Neural cell (in vitro differentiated cells): ENCODE measurements around the gene JAZF1. TPM values are rescaled to one million over a fixed set of nuclear protein-coding genes. Genes with fewer than 3 reads are reported as not detected.

Experiments used
- H2AFZ ChIP-seq: fragments of 200-600, 300-800 bp; sonication (generic), shearing (Covaris generic); 2 replicates; pipeline ENCODE4 v1.6.0; 2014; ENCODE audit warnings: low read depth, mild to moderate bottlenecking, antibody characterized with exemption, low read length, moderate library complexity
- H3F3A ChIP-seq: fragments of 200-600 bp; shearing (Covaris generic); 2 replicates; pipeline ENCODE4 v1.6.1; 2016; ENCODE audit warnings: mild to moderate bottlenecking, moderate library complexity, mixed read lengths, antibody characterized with exemption, low read length; ENCODE audit not compliant: insufficient read depth, poor library complexity, severe bottlenecking
- H3K27ac ChIP-seq: fragments of 200-600, 300-800 bp; sonication (generic), shearing (Covaris generic); 2 replicates; pipeline ENCODE4 v1.5.1; 2014; ENCODE audit warnings: mild to moderate bottlenecking, low read length, moderate library complexity
- H3K27me3 ChIP-seq: fragments of 300-800, 200-600 bp; sonication (generic), shearing (Covaris generic); 2 replicates; pipeline ENCODE4 v1.6.0; 2014; ENCODE audit warnings: mild to moderate bottlenecking, low read depth, low read length, moderate library complexity; ENCODE audit not compliant: insufficient read depth
- H3K36me3 ChIP-seq: fragments of 300-800, 200-600 bp; sonication (generic), shearing (Covaris generic); 2 replicates; pipeline ENCODE4 v1.5.1; 2014; ENCODE audit warnings: mild to moderate bottlenecking, antibody characterized with exemption, low read length, moderate library complexity; ENCODE audit not compliant: insufficient read depth
- H3K4me2 ChIP-seq: fragments of 300-800, 200-600 bp; sonication (generic), shearing (Covaris generic); 2 replicates; pipeline ENCODE4 v1.6.0; 2014; ENCODE audit warnings: mild to moderate bottlenecking, low read length
- H3K4me3 ChIP-seq: fragments of 300-800, 200-600 bp; sonication (generic), shearing (Covaris generic); 2 replicates; pipeline ENCODE4 v1.5.1; 2014; ENCODE audit warnings: mild to moderate bottlenecking, low read length, moderate library complexity
- H3K79me2 ChIP-seq: fragments of 200-600 bp; shearing (Covaris generic); replicated peaks from 2 replicates; pipeline ENCODE4 v1.6.0; 2014; ENCODE audit warnings: mild to moderate bottlenecking, low read length, moderate library complexity; ENCODE audit not compliant: insufficient read depth
- H3K9ac ChIP-seq: fragments of 300-800, 200-600 bp; sonication (generic), shearing (Covaris generic); 2 replicates; pipeline ENCODE4 v1.6.1; 2016; ENCODE audit warnings: mild to moderate bottlenecking, low read length, mixed read lengths
- H3K9me2 ChIP-seq: fragments of 200-600 bp; shearing (Covaris generic); 2 replicates; pipeline ENCODE4 v1.6.1; 2016; ENCODE audit warnings: mild to moderate bottlenecking, low read length, mixed read lengths; ENCODE audit not compliant: insufficient read depth
- H3K9me3 ChIP-seq: fragments of 200-600, 300-800 bp; sonication (generic), shearing (Covaris generic); 2 replicates; pipeline ENCODE4 v1.6.1; 2016; ENCODE audit warnings: mild to moderate bottlenecking, mixed run types, low read length, moderate library complexity, mixed read lengths
- H4K20me1 ChIP-seq: fragments of 200-600 bp; shearing (Covaris generic); 2 replicates; pipeline ENCODE4 v1.6.1; 2016; ENCODE audit warnings: mild to moderate bottlenecking, mixed run types; ENCODE audit not compliant: insufficient read depth
- EP300 ChIP-seq: fragments of 450-650 bp; conservative IDR thresholded peaks from 2 replicates; pipeline ENCODE4 v1.6.1; 2014; ENCODE audit warnings: antibody characterized with exemption, mild to moderate bottlenecking, moderate library complexity; ENCODE audit not compliant: poor library complexity, severe bottlenecking
- EZH2 ChIP-seq: fragments of 200-600, 300-800 bp; shearing (Covaris generic), sonication (generic); IDR thresholded peaks from 2 replicates; pipeline ENCODE4 v1.6.1; 2014; ENCODE audit warnings: antibody characterized with exemption, low read length, borderline replicate concordance, mild to moderate bottlenecking; ENCODE audit not compliant: insufficient read depth, poor library complexity, severe bottlenecking
- MXI1 ChIP-seq: fragments of 450-650 bp; conservative IDR thresholded peaks from 2 replicates; pipeline ENCODE4 v1.6.1; 2014; ENCODE audit warnings: antibody characterized with exemption, mild to moderate bottlenecking; ENCODE audit not compliant: poor library complexity, severe bottlenecking
- POLR2AphosphoS5 ChIP-seq: IDR thresholded peaks from 2 replicates; pipeline ENCODE4 v1.6.1; 2012
- RAD21 ChIP-seq: fragments of 450-650 bp; conservative IDR thresholded peaks from 2 replicates; pipeline ENCODE4 v1.6.1; 2014; ENCODE audit warnings: antibody characterized with exemption, mild to moderate bottlenecking, moderate library complexity
- SMC3 ChIP-seq: fragments of 450-650 bp; conservative IDR thresholded peaks from 2 replicates; pipeline ENCODE4 v1.6.1; 2014; ENCODE audit warnings: antibody characterized with exemption, mild to moderate bottlenecking, moderate library complexity; ENCODE audit not compliant: poor library complexity
- TAF1 ChIP-seq: IDR thresholded peaks from 2 replicates; pipeline ENCODE4 v1.6.1; 2012; ENCODE audit warnings: low read depth
- polyA plus RNA-seq: library from polyadenylated mRNA; depleted of rRNA; stranded (reverse); fragments of >200 nt; gene quantifications from 2 replicates; pipeline ENCODE4 v1.2.3, GENCODE V29; 2014
- TF ChIP-seq, protein P1 (sequence below): IDR thresholded peaks from 2 replicates; pipeline ENCODE4 v1.6.1; 2012; ENCODE audit warnings: borderline replicate concordance
- TF ChIP-seq, protein P2 (sequence below): fragments of 450-650 bp; IDR thresholded peaks from 2 replicates; pipeline ENCODE4 v1.5.1; 2014; ENCODE audit warnings: antibody characterized with exemption, mild to moderate bottlenecking, moderate library complexity; ENCODE audit not compliant: poor library complexity, severe bottlenecking

Gene JAZF1
- polyA plus RNA-seq, 1 donor from 2014 or later: 29.5 TPM

- Histone ChIP-seq H3K79me2 (no peaks in the 10 kb centered on the region), H3K4me2 (no peak overlapping the region), H3K9me2 (no peaks in the 10 kb centered on the region), H4K20me1 (no peaks in the 10 kb centered on the region), H3F3A (no peaks in the 10 kb centered on the region), H3K4me3 (no peak overlapping the region), H3K27ac (no peak overlapping the region), H3K27me3 (no peaks in the 10 kb centered on the region), H3K9ac (no peak overlapping the region), H3K9me3 (no peaks in the 10 kb centered on the region), H2AFZ (no peak overlapping the region), H3K36me3 (no peaks in the 10 kb centered on the region)
- no peak for TF ChIP-seq POLR2AphosphoS5
- TF ChIP-seq TAF1: no peak
- TF ChIP-seq SMC3: no peak
- TF ChIP-seq EZH2: no peak
- TF ChIP-seq, protein P1, sequence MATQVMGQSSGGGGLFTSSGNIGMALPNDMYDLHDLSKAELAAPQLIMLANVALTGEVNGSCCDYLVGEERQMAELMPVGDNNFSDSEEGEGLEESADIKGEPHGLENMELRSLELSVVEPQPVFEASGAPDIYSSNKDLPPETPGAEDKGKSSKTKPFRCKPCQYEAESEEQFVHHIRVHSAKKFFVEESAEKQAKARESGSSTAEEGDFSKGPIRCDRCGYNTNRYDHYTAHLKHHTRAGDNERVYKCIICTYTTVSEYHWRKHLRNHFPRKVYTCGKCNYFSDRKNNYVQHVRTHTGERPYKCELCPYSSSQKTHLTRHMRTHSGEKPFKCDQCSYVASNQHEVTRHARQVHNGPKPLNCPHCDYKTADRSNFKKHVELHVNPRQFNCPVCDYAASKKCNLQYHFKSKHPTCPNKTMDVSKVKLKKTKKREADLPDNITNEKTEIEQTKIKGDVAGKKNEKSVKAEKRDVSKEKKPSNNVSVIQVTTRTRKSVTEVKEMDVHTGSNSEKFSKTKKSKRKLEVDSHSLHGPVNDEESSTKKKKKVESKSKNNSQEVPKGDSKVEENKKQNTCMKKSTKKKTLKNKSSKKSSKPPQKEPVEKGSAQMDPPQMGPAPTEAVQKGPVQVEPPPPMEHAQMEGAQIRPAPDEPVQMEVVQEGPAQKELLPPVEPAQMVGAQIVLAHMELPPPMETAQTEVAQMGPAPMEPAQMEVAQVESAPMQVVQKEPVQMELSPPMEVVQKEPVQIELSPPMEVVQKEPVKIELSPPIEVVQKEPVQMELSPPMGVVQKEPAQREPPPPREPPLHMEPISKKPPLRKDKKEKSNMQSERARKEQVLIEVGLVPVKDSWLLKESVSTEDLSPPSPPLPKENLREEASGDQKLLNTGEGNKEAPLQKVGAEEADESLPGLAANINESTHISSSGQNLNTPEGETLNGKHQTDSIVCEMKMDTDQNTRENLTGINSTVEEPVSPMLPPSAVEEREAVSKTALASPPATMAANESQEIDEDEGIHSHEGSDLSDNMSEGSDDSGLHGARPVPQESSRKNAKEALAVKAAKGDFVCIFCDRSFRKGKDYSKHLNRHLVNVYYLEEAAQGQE: no peak
- TF ChIP-seq, protein P2, sequence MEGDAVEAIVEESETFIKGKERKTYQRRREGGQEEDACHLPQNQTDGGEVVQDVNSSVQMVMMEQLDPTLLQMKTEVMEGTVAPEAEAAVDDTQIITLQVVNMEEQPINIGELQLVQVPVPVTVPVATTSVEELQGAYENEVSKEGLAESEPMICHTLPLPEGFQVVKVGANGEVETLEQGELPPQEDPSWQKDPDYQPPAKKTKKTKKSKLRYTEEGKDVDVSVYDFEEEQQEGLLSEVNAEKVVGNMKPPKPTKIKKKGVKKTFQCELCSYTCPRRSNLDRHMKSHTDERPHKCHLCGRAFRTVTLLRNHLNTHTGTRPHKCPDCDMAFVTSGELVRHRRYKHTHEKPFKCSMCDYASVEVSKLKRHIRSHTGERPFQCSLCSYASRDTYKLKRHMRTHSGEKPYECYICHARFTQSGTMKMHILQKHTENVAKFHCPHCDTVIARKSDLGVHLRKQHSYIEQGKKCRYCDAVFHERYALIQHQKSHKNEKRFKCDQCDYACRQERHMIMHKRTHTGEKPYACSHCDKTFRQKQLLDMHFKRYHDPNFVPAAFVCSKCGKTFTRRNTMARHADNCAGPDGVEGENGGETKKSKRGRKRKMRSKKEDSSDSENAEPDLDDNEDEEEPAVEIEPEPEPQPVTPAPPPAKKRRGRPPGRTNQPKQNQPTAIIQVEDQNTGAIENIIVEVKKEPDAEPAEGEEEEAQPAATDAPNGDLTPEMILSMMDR: no peak
- no peak for TF ChIP-seq RAD21
- TF ChIP-seq EP300: no peak
- TF ChIP-seq MXI1: no peak
Observed at GRCh38 chr7:27936768-27937102, 243.9 kb downstream of the JAZF1 start.

DNA sequence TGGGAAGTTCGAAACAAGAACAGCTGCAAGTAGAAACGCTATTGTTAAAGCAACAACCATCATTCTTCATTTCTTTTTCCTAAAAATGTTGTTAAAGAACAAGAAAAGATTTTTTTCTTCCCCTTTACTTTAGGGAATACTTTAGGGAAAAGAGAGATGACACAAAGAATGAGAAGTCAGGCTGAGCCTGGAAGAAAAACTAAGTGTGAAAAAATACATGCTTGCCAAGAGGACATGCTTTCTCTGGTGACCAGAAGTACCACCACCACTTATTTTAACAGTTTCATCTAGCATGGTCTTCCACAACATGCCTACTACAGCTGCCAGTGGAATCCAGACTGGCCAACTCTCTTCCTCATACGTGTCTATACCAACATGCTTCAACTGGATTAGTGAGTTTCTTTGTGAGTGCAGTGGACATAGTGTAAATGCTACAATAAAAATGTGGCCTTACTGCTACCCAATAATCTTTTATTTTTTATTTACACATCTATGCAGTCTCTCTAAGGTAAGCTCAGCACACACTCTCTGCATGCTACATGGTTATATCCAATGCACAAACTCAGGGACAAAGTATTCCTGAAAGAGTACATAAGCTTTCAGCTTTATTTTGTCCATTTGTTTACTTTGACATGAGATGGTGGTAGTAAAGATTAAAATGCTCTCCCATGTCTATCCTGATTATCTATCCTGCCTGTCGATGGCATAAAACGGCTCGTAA is 244.4 kb downstream of the JAZF1 start:
- Histone ChIP-seq H3K4me2 (no peak overlapping the region), H3K9me2 (no peaks in the 10 kb centered on the region)

More for the DNA sequence above, 244.4 kb downstream of the JAZF1 start:
- no peaks in the 10 kb centered on the region for H3K36me3 ChIP-seq
- no peaks in the 10 kb centered on the region for H3K79me2 ChIP-seq
- H3K4me3 ChIP-seq: no peak overlapping the region
- no peaks in the 10 kb centered on the region for H3K27me3 ChIP-seq
- H3F3A ChIP-seq: no peaks in the 10 kb centered on the region
- H3K27ac ChIP-seq: no peak overlapping the region
- no peak for TF ChIP-seq EP300
- TF ChIP-seq, protein P2: no peak
- TF ChIP-seq SMC3: no peak
- no peak for TF ChIP-seq MXI1
- TF ChIP-seq, protein P1: no peak
- no peak for TF ChIP-seq RAD21
- no peak for TF ChIP-seq TAF1
- TF ChIP-seq POLR2AphosphoS5: no peak
- no peak overlapping the region for H2AFZ ChIP-seq
- no peaks in the 10 kb centered on the region for H4K20me1 ChIP-seq
- no peak overlapping the region for H3K9ac ChIP-seq
- H3K9me3 ChIP-seq: no peaks in the 10 kb centered on the region
